CD4-positive, alpha-beta T cell treated with Interleukin-10 for 1 hour (primary cell): Measurements from ENCODE around the gene STX8.

Source experiments
- DNase-seq: peaks from one replicate; pipeline ENCODE4 v3.0.0-alpha.2; 2020

The STX8 gene

GRCh38 chr17:9235346-9235745 is 340.3 kb downstream of the STX8 start:
- no peak for DNase-seq

DNA sequence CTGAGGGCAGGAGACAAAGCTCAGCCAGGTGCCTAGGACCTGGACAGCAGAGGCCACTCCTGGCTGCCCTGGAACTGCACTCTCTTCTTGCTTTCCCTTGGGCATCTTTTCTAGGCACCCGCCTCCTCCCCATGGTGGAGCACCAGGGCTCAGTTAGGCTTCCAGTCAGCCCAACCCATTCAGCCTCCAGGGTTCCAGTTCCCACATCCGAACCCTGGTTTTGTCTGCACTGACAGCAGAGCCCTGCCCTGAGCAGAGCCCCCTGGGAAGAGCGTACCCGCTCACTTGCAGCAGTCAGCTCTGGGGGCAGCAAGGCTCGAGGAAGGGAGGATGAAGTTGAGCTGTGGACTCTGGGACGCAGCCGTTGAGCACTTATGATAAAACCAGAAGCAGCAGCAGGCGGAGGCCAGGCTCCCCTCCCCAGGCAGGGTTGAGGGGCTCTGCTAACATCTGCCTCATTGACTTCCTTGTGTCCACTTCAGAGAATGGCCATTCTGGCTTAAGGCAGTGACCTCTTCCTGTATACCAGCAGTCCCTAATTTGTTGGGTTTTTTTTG is 341.2 kb downstream of the STX8 start:
- no peak for DNase-seq

DNA sequence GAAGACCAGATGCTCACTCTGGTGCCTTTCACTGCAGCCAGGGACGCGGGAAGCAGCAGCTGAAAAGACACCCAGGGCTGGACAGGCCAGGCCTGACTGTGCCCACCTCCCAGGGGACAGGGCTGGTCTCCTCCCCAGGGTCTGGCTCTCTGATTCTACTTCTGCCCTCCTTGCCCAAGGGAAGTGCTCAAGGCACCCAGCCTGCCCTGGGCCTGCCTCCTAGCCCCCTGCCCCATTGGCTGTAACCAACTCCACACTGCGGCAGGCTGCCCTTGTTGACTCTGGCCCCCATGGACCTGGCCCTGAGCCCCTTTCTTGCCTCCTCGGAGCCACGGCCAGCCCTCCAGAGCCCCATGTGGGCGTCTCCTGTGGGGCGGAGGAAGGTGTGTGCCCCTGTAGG is 341.9 kb downstream of the STX8 start:
- no peak for DNase-seq

DNA sequence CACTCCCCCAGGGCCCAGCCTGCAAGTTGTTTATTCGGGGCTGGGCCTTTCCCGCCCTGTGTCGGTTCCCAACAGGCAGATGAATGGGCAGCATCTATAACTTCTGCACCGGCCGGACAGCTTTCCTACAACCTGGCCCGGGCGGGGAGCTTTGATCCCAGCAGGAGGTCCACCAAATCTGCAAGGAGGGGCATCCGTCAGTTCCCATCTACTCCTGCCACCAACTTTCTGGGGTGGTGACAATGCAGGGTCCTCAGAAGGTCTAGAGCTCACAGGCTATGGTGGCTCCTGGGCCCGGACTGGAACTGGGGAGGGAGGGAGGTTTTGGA is 342.4 kb downstream of the STX8 start:
- DNase-seq, result no peak

- DNase-seq, result no peak
These were observed 342.9 kb downstream of the STX8 start for GRCh38 chr17:9232591-9233270.

DNA sequence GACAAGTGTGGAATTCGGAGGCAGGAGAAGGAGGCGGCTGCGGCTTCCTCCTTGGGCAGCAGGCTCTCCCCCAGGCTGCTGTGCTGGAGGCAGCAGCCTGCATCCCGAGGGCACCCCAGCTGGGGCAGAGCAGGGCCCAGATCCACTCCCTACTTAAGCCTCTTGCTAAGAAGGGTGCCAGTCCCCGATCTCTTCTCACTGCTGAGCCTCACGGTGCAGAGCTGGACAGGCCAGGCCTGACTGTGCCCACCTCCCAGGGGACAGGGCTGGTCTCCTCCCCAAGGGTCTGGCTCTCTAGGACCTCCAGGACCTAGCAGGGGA is 343.5 kb downstream of the STX8 start:
- no peak for DNase-seq

DNA sequence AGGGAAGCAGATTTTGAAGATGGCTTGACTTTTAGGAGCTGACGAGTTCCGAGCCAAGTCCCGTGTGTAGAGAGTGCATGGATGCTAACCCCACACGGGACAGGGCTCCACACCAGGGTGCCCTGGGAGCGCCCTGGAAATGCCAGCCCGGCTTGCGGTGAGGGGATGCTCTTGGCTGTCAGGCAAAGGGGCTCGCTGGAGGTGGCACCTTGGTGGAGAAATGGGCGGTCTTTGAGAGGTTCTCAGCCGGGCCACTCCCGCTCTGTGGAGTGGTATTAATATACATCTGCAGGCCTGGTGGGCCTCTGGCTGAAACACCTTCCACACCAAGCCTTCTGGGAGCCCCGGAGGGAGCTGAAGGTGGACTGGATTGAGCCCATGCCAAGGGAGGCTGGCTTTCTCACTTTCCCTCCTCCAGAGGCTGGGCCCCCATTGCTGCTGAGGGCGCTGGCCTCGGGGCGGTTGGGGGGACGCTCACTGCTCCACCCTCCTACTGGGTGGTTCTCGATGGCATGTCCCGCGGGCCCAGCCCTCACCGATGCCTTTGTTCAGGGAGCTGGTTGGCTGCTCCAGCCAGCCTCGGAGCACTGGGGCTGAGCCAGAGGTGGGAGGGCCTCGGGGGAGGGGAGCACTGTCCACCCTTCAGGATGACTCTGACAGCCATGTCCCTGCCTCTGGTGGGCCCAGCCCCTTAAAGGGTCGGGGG is 344.0 kb downstream of the STX8 start:
- no peak for DNase-seq

DNA sequence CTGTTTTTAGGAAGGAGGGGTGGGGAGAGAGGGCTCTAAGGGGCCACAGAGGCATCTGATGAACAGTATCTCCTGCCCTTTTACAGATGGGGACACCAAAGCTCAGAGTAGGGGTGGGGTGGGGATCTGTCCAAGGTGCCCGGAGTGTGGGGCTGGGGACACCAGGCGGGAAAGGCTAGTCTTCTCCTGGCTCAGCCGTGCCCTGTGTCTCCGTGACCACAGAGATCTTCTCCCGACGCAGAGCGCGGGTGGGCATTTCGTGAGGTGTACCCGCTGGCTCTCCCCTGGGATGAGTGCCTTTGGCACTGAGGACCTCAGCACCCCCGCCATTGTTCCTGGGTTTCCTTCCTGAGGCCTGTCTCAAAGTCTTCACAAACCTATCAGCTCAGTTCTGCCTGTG is 344.8 kb downstream of the STX8 start:
- DNase-seq, result no peak

DNA sequence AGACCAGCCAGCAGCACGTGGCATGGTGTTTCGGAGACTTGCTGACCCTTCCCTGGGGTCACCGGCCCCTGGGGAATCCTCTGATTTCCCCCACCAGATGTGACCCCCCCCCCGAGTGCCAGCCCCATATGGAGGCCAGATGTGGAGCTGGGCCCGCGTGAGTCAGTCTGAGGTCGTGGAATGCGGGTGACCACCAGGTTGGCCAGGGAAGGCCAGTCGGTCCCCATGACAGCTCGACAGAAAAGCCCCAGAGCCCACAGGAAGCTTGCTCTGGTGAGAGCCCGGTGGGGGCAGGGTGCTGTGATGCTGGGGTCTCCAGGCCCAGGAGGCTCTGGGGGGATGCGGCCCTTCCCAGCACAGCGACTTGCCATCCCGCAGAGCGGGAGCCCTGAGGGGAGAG is 345.3 kb downstream of the STX8 start:
- DNase-seq, result no peak

GRCh38 chr17:9229826-9230201 is 345.8 kb downstream of the STX8 start:
- no peak for DNase-seq

DNA sequence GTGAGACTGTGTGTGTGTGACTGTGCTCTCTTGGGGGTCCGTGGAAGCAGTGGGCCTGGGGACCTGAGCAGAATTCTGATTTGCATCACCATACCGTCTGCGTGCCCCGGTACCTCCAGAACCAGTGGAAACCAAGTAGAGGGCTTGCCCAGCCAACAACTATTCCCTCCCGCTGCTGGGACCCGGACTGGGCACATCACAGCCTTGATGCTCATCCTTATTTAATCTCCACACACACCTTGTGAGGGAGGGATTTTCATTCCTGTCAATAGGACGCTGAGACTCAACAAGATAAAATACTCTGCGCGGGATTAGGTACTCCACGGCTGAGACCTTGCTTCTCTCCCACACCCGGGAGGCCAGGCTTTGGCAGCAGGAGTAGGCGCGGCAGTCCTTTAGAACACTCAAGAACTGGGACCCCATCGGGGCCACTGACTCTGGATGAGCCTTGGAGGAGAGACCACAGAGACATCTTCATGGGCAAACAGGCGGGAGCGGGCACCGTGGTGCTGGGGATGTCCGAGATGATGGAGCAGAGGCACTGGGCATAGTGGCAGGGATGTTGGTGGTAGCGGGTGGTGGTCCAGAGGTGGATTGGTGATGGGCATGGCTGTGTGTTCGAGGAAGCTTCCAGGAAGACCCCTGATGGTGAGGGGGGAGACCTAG is 346.3 kb downstream of the STX8 start:
- no peak for DNase-seq

DNA sequence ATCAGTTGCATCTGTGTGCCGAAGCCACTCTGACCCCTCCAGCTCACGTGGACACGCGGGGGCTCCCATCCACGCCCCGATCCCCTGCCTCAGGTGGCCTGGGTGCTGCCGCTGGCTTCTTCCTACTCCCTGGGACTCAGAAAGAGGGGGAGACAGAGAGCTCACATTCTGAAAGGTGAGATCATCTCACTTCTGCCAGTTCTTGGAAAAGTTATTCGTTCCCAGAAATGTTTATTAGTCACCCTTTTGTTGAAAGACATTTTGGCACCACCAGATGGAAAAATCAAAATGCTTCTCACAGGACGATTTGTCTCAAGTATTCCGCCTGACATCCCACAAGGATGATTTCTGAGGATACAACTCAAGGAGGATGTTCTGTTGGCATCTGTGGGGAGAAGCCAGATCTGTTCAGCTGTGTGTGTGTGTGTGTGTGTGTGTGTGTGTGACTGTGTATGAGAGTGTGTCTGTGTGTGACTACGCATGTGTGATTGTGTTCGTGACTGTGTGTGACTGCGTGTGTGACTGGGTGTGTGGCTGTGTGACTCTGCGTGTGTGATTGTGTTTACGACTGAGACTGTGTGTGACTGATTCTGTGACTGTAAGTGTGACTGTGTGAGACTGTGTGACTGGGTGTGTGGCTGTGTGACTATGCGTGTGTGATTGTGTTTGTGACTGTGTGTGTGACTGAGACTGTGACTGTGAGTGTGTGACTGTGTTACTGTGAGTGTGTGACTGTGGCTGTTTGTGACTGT is 347.0 kb downstream of the STX8 start:
- DNase-seq, result no peak

- DNase-seq, result no peak
These were observed 347.7 kb downstream of the STX8 start for GRCh38 chr17:9227819-9228407.

- peak; percentile 35 for DNase-seq
These were observed 348.9 kb downstream of the STX8 start for GRCh38 chr17:9226794-9227135.

DNA sequence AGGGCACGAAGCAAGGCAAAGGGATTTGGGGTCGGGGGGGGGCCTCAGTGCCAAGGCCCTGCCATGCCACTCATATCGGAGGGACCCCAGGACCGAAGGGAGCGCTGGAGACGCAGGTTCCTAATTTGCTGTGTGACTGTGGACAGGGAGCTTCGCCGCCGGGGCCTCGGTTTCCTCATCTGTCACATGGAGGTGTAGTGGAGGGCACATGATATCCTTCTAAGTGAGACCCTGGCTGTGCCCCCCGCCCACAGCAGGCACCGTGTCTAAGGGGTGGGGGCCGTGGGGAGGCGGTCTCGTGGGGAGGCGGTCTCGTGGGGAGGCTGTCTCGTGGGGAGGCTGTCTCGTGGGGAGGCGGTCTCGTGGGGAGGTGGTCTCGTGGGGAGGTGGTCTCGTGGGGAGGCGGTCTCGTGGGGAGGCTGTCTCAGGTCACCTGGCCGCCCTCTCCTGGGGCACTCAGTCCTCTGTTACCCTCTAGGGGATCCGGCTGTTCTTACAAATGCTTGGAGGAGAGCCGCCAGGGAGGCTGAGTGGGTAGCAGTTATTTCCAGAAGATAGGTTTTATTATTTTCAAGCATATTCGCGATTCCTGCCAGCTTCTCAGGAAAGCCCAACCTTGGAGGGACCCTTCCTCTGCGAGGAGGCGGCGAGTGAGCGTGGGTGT is 349.4 kb downstream of the STX8 start:
- DNase-seq, result no peak

DNA sequence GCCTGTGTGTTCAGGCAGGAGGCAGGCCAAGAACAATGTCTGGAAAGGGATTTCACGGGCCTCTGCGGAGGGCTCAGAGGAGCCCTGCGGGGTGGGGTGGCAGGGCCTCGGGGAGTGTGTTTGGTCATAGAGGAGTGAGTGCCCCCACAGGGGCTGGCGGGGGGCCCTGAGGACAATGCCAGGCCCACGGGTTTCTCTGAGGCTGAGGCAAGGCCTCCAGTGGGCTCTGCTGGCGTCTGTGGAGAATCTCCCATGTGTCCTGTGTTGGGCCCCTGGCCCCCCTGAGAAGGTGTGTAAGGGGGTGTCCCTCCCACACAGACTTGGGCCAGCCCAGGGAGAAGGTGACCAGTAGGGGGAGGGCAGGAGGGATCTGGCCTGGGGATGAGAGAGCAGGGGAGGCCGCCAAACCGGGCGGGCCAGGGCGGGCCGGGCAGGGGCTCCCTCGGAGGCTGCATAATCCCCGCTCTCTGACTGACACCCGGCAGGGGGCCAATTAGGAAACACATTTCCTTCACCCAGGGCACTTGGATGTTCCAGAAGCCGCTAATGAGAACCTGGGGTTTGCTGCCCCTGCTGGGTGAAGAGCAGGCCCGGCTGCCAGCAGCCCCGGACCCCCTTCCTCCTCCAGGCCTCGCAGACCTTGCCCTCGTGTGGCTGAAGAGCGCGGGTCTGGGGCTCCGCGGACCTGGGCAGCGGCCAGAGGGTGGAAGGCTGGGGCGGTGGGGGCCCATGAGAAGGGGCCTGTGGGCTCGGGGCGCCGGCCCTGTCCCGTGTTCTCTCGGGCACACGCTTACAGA is 350.1 kb downstream of the STX8 start:
- no peak for DNase-seq

GRCh38 chr17:9224485-9224884 is 351.1 kb downstream of the STX8 start:
- DNase-seq, result no peak

DNA sequence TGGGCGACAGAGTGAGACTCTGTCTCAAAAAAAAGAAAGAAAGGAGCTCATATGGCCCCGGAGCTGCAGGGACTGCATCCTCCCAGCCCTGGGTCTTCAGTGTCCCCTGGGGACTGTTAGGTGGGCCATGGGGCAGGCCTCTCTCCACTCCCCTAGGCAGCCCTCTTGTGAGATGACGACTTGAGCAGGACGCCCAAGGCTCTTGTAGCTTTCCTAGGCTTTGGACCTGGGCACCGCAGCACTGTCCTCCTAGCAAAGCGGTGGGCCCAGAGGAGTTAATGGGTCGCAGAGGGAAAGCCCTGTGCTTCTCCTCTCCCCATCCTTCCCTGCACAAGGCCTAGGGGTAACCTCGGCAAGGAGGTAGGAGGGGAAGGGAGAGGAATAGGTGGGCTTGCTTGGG is 352.1 kb downstream of the STX8 start:
- DNase-seq, result no peak

DNA sequence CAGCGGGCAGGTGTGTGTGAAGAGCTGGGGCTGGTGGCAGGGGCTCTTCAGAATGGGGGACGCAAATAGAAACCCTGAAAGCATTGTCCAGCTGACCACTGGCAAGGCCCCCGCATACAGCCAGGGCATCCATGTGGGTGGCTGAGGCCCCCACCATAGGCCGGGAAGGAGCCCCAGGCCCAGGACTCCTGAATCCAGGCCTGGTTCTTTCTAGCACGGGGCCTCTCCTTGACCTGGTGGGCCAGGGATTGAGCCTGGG is 353.8 kb downstream of the STX8 start:
- no peak for DNase-seq

- no peak for DNase-seq
These were observed 354.3 kb downstream of the STX8 start for GRCh38 chr17:9221147-9221921.

DNA sequence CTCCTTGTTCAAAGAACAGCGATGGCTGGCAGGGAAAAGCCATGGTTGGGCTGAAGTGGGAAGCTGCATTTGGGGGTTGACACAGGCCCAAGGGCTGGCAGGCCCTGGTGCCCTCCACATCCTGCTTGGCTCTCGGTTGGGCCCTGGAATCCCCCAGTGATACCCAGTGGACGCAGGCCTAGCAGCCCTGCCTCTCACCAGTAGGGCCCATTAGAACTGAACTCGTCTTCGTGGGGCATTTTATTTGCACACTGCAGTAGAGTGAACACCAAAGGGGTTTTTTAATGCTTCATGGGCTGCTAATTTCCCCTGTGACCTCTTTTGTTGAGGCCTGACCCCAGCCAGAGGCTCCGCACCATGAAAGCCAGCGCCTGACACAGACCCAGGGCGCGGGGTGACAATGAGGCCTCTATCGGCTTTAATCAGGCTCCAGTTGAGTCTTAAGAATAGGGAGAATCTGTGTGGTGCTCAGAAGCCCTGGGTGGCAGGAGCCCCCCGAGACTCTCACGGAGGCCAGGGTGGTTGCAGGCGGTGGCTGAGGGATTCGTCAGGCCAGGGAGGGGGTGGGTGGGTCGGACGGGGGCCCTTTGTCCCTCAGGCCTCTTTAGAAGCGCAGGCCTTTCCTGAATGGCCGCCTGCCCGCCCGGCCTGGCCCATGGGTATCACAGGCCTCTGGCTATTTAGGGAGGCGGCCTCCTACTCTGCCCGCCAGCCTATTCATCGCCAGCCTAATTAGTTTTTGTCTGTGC is 355.0 kb downstream of the STX8 start:
- no peak for DNase-seq
